ENCODE measurements around the gene GULP1. TPM values are rescaled to one million over a fixed set of nuclear protein-coding genes. Genes with fewer than 3 reads are reported as not detected.

GULP1 gene
- total RNA-seq, 1 donor from 2014 or later = 39.1 TPM

DNA sequence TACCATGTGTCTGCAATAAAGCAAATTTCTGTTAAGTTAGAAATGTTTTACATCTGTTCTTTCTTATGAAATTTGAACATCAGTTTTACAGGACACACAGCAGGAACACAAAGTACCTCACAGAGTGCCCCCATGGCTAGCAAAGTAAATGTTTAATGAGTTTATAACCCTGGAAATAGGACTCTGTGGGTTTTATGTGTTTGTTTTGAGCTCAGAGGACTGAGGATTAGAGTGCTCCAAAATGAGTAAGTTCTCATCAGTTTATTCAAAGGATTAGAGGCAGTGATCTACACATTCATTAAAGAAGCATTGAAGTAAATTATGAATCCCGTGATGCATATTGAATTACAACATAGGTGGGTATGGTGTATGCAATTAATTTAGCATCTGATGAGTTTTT is 281.8 kb downstream of the GULP1 start:
- DNase-seq (ENCODE audit: low read depth, low spot score) = no peak
- peaks cover 9% of the 10 kb centered on the region for H3K36me3 Mint-ChIP-seq (ENCODE audit: low read depth)
- no peak overlapping the region for H3K4me3 Mint-ChIP-seq
- TF ChIP-seq, protein P1, sequence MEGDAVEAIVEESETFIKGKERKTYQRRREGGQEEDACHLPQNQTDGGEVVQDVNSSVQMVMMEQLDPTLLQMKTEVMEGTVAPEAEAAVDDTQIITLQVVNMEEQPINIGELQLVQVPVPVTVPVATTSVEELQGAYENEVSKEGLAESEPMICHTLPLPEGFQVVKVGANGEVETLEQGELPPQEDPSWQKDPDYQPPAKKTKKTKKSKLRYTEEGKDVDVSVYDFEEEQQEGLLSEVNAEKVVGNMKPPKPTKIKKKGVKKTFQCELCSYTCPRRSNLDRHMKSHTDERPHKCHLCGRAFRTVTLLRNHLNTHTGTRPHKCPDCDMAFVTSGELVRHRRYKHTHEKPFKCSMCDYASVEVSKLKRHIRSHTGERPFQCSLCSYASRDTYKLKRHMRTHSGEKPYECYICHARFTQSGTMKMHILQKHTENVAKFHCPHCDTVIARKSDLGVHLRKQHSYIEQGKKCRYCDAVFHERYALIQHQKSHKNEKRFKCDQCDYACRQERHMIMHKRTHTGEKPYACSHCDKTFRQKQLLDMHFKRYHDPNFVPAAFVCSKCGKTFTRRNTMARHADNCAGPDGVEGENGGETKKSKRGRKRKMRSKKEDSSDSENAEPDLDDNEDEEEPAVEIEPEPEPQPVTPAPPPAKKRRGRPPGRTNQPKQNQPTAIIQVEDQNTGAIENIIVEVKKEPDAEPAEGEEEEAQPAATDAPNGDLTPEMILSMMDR (conservative IDR thresholded peaks at IDR 0.05) = no peak
- H3K27me3 Mint-ChIP-seq (ENCODE audit: low read depth) = no peaks in the 10 kb centered on the region
- no peak overlapping the region for H3K27ac Mint-ChIP-seq (ENCODE audit: unreplicated experiment)
- no peaks in the 10 kb centered on the region for H3K4me1 Mint-ChIP-seq
- no peaks in the 10 kb centered on the region for H3K9me3 Mint-ChIP-seq

DNA sequence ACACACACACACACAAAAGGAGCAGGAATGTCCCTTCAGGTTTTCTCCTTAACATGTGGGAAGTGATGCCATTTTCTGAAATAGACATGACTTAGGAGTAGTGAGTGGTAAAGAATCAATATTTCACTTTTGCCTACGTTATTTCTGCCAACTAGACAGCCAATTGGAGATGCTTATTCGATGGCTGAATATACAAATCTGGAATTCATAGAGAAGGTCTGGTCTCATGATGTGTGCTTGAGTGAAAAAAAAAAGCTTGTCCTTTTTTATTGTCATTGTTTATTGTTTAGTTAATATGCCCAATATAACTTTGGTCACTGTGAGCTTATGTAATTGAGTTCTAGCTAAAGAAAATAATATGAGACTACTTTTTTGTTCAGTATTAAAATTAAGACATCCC is 284.3 kb downstream of the GULP1 start:
- Mint-ChIP-seq H3K27ac (ENCODE audit: unreplicated experiment) (no peak overlapping the region), H3K36me3 (ENCODE audit: low read depth) (peaks cover 9% of the 10 kb centered on the region), H3K9me3 (no peaks in the 10 kb centered on the region), H3K4me3 (no peak overlapping the region), H3K27me3 (ENCODE audit: low read depth) (no peaks in the 10 kb centered on the region), H3K4me1 (no peaks in the 10 kb centered on the region)
- no peak for DNase-seq (ENCODE audit: low read depth, low spot score)
- TF ChIP-seq, protein P1 (conservative IDR thresholded peaks at IDR 0.05) = no peak

DNA sequence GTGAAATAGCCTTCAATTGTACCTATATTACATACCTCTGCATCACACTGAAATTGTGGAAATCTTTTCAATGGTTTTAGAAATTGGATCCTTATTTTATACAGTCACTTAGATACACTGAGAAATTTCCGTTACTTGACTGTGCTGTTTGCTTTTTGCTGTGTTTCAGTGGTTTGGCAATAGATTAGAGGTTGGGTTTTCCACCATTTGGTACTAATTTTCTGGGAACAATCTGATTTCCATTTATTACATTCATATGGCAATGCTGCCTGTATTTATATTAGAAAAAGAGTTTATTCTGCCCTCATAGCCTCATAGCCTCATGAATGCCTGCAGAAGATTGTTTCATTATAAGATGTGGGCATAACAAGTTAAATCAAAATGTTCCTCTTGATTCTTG is 285.0 kb downstream of the GULP1 start:
- TF ChIP-seq, protein P1 (conservative IDR thresholded peaks at IDR 0.05) = no peak
- H3K27ac Mint-ChIP-seq (ENCODE audit: unreplicated experiment) = no peak overlapping the region
- no peaks in the 10 kb centered on the region for H3K27me3 Mint-ChIP-seq (ENCODE audit: low read depth)
- H3K4me1 Mint-ChIP-seq = no peaks in the 10 kb centered on the region
- no peak overlapping the region for H3K4me3 Mint-ChIP-seq
- no peak for DNase-seq (ENCODE audit: low read depth, low spot score)
- H3K9me3 Mint-ChIP-seq = no peaks in the 10 kb centered on the region
- peaks cover 9% of the 10 kb centered on the region for H3K36me3 Mint-ChIP-seq (ENCODE audit: low read depth)

DNA sequence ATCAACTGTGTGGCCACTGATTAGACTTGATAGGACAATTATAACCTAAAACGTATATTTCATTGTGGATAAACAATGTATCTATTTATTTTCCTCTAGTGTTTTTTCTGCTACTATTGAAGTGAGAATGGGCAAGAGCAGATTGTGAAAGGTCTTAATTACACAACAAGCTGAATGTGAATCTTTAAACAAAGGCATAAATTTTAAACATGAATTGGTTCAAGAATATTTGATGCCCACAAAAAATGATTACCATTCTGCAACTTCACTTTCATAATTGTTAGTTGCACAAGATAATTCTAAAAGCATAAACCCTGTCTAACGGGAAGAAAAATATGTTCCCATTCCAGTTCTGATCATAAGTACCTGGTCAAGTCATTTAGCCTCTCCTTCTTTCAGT is 285.6 kb downstream of the GULP1 start:
- H3K27ac Mint-ChIP-seq (ENCODE audit: unreplicated experiment) = no peak overlapping the region
- H3K9me3 Mint-ChIP-seq = no peaks in the 10 kb centered on the region
- peaks cover 9% of the 10 kb centered on the region for H3K36me3 Mint-ChIP-seq (ENCODE audit: low read depth)
- H3K4me3 Mint-ChIP-seq = no peak overlapping the region
- no peak for DNase-seq (ENCODE audit: low read depth, low spot score)
- H3K4me1 Mint-ChIP-seq = no peaks in the 10 kb centered on the region
- H3K27me3 Mint-ChIP-seq (ENCODE audit: low read depth) = no peaks in the 10 kb centered on the region
- TF ChIP-seq, protein P1 (conservative IDR thresholded peaks at IDR 0.05) = no peak

DNA sequence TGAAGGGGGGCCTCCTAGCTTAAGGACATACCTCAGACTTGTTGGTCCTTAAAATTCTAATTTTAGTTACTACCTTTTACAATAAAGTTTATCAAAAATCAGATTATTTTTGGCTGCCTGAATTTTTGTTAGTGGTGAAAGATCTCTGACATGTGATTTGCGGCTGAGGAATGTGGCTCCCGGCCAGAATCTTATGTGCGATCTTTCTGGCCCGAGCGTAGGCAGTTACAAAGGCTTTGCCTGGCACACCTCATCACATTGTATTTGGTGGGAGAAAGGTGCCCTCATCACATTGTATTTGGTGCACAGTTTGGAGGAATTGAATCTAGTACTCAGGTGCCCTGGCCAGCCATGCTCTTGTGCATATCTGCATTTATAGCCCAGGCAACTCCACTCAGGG is 289.1 kb downstream of the GULP1 start:
- TF ChIP-seq, protein P1 (conservative IDR thresholded peaks at IDR 0.05) = no peak
- H3K4me3 Mint-ChIP-seq = no peak overlapping the region
- H3K27ac Mint-ChIP-seq (ENCODE audit: unreplicated experiment) = no peak overlapping the region
- H3K9me3 Mint-ChIP-seq = peaks cover 3% of the 10 kb centered on the region
- no peaks in the 10 kb centered on the region for H3K27me3 Mint-ChIP-seq (ENCODE audit: low read depth)
- DNase-seq (ENCODE audit: low read depth, low spot score) = no peak
- H3K4me1 Mint-ChIP-seq = no peaks in the 10 kb centered on the region
- H3K36me3 Mint-ChIP-seq (ENCODE audit: low read depth) = peaks cover 10% of the 10 kb centered on the region

DNA sequence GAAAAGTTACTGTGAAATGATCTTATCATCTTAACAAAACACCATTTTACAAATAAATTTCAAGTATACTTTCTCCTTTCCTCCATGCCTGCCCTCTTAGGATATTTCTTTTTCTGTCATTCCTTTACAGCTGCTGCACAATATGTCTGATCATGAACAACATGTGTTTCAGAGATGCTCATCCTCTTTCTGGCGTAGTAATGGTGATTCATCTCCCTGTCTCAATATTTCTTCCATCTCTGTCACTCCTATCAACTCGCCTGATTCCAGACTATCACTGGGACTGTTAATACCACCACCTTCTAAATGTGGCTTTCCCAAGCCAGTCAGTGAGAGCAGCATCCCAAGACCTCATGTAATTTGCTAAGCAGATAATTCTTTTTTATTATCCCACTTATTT is 290.5 kb downstream of the GULP1 start:
- no peak for DNase-seq (ENCODE audit: low read depth, low spot score)
- no peaks in the 10 kb centered on the region for H3K4me1 Mint-ChIP-seq
- H3K27me3 Mint-ChIP-seq (ENCODE audit: low read depth) = no peaks in the 10 kb centered on the region
- TF ChIP-seq, protein P1 (conservative IDR thresholded peaks at IDR 0.05) = no peak
- H3K4me3 Mint-ChIP-seq = no peak overlapping the region
- H3K36me3 Mint-ChIP-seq (ENCODE audit: low read depth) = peaks cover 13% of the 10 kb centered on the region
- H3K9me3 Mint-ChIP-seq = peaks cover 5% of the 10 kb centered on the region
- no peak overlapping the region for H3K27ac Mint-ChIP-seq (ENCODE audit: unreplicated experiment)

All from neural crest cell (in vitro differentiated cells).